Kidney (tissue), 14 donors: ENCODE results near the gene TMC6. TPM values are rescaled to one million over a fixed set of nuclear protein-coding genes. Genes with fewer than 3 reads are reported as not detected.
A peak's percentile ranks its signal among the peaks of the same experiment; 100 is the strongest.

ENCODE experiments used
- DNase-seq, 5 donors: peaks; one replicate each; pipeline ENCODE4 v3.0.0-alpha.2; 2013 to 2020
- FAIRE-seq: peaks from 2 replicates; lab custom pipeline; 2012; peaks lifted over from hg19 to GRCh38; lab: Jason Lieb, UNC
- H3K27ac ChIP-seq, 2 donors: one replicate each; pipeline ENCODE4 v1.7.0; 2013; ENCODE audit warnings: low read depth in 2 of 2, low read length in 2 of 2, inconsistent platforms in 1 of 2
- H3K27me3 ChIP-seq: one replicate; pipeline ENCODE4 v1.7.1; 2013; ENCODE audit warnings: low read length, inconsistent platforms; ENCODE audit not compliant: control insufficient read depth, insufficient read depth
- H3K36me3 ChIP-seq, 3 donors: one replicate each; pipeline versions ENCODE4 v1.7.0 to v1.7.1; 2013; ENCODE audit warnings: low read length in 3 of 3, control low read depth in 1 of 3, inconsistent platforms in 1 of 3; ENCODE audit not compliant: insufficient read depth in 3 of 3, control insufficient read depth in 2 of 3
- H3K4me1 ChIP-seq, 3 donors: one replicate each; pipeline versions ENCODE4 v1.7.0 to v1.7.1; 2013; ENCODE audit warnings: low read length in 3 of 3, inconsistent platforms in 1 of 3, low read depth in 1 of 3; ENCODE audit not compliant: control insufficient read depth in 2 of 3, insufficient read depth in 2 of 3
- H3K4me3 ChIP-seq, 3 donors: one replicate each; pipeline versions ENCODE4 v1.7.0 to v1.8.1; 2013; ENCODE audit warnings: low read length in 3 of 3, control low read depth in 1 of 3, inconsistent platforms in 1 of 3
- H3K9ac ChIP-seq, 3 donors: one replicate each; pipeline versions ENCODE4 v1.7.0 to v1.7.1; 2013; ENCODE audit warnings: low read length in 3 of 3, control low read depth in 1 of 3, inconsistent platforms in 1 of 3
- H3K9me3 ChIP-seq, 3 donors: one replicate each; pipeline versions ENCODE4 v1.7.0 to v1.7.1; 2013; ENCODE audit warnings: low read length in 3 of 3, control low read depth in 1 of 3, inconsistent platforms in 1 of 3; ENCODE audit not compliant: control insufficient read depth in 2 of 3, insufficient read depth in 1 of 3
- CTCF ChIP-seq: IDR thresholded peaks from 3 replicates; pipeline ENCODE4 v1.5.1; 2012; ENCODE audit warnings: mild to moderate bottlenecking, moderate library complexity, borderline replicate concordance; ENCODE audit not compliant: insufficient read depth; ENCODE audit errors: extremely low read depth
- intact Hi-C: fragments of 100-400 bp; cut with DNase I; formaldehyde crosslinking; loops from one replicate; pipeline ENCODE4 v1.11.1; 2022
- polyA plus RNA-seq: library from polyadenylated mRNA; stranded (reverse); fragments of 350-450 nt; fragmentation: Illumina TruSeq; extraction: RNeasy Lipid Tissue Mini Kit (QIAGEN cat#74804); gene quantifications from one replicate; pipeline ENCODE4 v1.2.3, GENCODE V29; 2014; ENCODE audit warnings: low read depth, low replicate concordance; ENCODE audit not compliant: insufficient read depth
- total RNA-seq: library from RNA; stranded (reverse); fragmentation: NEBNext Ultra II Directional; extraction: Animal tissue kit (Norgen Biotek cat#: 25700); gene quantifications from one replicate; pipeline ENCODE4 v1.2.1, GENCODE V29; 2021
- donor health status: control.
- donor health status: control.
- donor health status: control.
- donor health status: control.
- donor health status: control.
- donor health status: DM: yes; HTN: yes; CAD: no.
- donor health status: Normal renal cell carcinoma (clear cell type).

Gene TMC6
- total and polyA plus RNA-seq, 2 donors from 2014 or later: 15.0 to 115 TPM

DNA sequence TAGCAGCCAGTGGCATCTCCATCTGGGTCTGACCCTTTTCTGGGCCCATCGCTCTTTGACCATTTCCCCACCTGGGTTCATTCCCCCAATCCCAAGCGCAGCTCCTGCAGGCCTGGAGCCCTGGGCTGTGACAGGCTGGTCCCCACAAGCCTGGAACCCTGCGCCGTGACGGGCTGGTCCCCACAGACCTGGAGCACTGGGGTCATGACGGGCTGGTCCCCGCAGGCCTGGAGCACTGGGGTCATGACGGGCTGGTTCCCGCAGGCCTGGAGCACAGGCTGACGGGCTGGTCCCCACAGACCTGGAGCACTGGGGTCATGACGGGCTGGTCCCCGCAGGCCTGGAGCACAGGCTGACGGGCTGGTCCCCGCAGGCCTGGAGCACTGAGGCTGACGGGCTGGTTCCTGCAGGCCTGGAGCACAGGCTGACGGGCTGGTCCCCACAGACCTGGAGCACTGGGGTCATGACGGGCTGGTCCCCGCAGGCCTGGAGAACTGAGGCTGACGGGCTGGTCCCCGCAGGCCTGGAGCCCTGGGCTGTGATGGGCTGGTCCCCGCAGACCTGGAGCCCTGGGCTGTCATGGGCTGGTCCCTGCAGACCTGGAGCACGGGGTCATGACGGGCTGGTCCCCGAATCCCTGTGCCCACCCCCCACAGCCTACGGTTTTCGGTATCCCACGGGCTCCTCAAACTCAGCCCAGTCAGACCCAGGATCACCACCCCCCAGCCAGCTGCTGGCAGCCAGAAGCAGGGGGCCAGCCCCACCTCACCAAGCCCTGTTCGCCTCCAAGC, 16.6 kb downstream of the TMC6 start:
- Histone ChIP-seq H3K9ac (no peak overlapping the region), H3K4me1 (peaks cover 0 to 5% (median 0%) of the 10 kb centered on the region in 3 donors), H3K9me3 (no peaks in the 10 kb centered on the region), H3K36me3 (peaks cover 0 to 1% (median 0%) of the 10 kb centered on the region in 3 donors), H3K27me3 (no peaks in the 10 kb centered on the region), H3K4me3 (no peak overlapping the region), H3K27ac (no peak overlapping the region)
- intact Hi-C loops: loop anchor here (10.0 kb wide), 2 partner anchors 63 to 133 kb away; no protein-coding TSS in a partner anchor
- FAIRE-seq (no peak), DNase-seq (peak in 2 of 5 donors; percentile 60 to 71)
- TF ChIP-seq CTCF: no peak

GRCh38 chr17:78111016-78111726, 17.4 kb downstream of the TMC6 start:
- FAIRE-seq (no peak), DNase-seq (peak in 1 of 5 donors; percentile 64)
- no peaks in the 10 kb centered on the region for H3K9me3 ChIP-seq
- intact Hi-C loops: loop anchor here (10.0 kb wide), 2 partner anchors 64 to 134 kb away; no protein-coding TSS in a partner anchor
- H3K27me3 ChIP-seq: no peaks in the 10 kb centered on the region
- H3K4me3 ChIP-seq: no peak overlapping the region
- no peak overlapping the region for H3K9ac ChIP-seq
- TF ChIP-seq CTCF: no peak
- H3K4me1 ChIP-seq: peaks cover 0 to 5% (median 0%) of the 10 kb centered on the region in 3 donors
- peaks cover 0 to 3% (median 0%) of the 10 kb centered on the region in 3 donors for H3K36me3 ChIP-seq
- no peak overlapping the region for H3K27ac ChIP-seq

DNA sequence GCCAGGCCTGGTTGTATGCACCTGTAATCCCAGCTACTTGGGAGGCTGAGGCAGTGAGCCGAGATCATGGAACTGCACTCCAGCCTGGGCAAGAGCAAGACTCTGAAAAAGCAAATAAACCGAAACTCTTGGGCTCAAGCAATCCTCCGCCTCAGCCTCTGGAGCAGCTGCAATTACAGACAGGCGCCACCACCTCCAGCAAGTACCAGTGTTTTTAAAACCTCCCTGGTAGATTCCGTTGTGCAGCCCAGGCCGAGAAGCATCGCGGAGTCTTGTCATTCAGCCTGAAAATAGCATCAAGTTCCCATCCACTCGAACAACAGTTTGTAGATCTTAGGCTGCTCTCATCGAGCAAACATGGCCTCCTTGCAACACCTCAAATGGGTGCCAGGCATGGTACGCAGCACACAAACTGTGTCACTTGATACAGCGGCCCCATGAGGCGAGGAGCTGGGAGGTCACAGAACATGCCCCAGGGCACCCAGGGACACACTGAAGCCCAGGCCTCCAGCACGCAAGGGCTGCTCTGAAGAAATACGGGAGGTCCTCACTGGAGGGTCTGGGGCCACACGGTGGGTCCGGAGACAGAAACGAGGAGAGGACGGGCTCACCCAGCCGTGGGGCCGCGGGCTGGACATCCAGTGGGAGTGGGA, 18.1 kb downstream of the TMC6 start:
- no peak for TF ChIP-seq CTCF
- Histone ChIP-seq H3K27ac (no peak overlapping the region), H3K36me3 (peaks cover 0 to 5% (median 0%) of the 10 kb centered on the region in 3 donors), H3K9me3 (no peaks in the 10 kb centered on the region), H3K27me3 (no peaks in the 10 kb centered on the region), H3K4me1 (peaks cover 0 to 5% (median 0%) of the 10 kb centered on the region in 3 donors), H3K4me3 (no peak overlapping the region), H3K9ac (no peak overlapping the region)
- intact Hi-C loops: loop anchor here (10.0 kb wide), 2 partner anchors 64 to 134 kb away; no protein-coding TSS in a partner anchor
- FAIRE-seq (no peak), DNase-seq (peak in 3 of 5 donors; percentile 24 to 55 (median 34))
